ENCODE data around the gene FLII. TPM values are rescaled to one million over a fixed set of nuclear protein-coding genes. Genes with fewer than 3 reads are reported as not detected.

The FLII gene
- total and polyA plus RNA-seq, 2 of the 8 experiments (the other 6 are each of a cell fraction or from before 2014, with no cell fraction given), result 300 to 549 TPM

DNA sequence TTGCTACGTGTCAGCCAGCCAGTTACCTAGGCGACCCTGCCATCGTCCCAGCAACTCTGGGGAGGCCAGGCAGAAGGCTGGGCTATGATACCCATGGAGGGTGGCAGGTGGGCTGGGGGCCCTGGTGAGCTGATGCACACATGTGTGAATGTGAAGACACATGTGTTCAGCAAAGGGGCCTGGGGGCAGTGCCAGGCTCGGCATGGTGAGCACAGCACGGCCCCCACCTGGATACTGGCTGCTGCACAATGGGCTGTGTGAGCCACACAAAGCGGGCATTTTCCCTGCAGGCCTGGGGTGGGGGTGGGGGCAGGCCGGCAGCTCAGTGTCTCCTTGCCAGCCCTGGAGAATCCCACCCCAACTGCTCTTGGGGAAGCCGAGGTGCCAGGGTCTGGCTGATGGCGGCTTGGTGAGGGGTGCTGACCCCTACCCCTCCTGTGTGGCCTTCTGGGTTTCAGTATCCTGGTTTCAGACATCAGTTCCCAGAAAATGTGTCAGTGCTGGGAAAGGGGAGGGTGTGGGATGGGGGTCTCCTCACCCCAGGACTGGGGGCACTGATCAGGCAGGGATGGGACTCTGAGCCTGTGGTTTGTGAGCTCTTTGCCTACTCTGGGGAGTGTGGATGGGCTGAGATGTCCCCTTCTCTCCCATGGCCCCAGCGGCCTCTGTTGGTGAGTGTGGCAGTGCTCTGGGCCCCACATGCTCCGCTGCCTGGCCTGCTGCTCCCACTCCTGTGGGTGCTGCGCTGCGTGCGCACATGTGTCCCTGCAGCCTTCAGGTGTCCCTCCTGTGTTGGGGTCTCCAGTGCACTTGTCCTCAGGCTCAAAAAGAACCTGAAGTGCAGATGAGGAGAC is 28.0 kb downstream of the FLII start (continued):
- TF ChIP-seq, protein P1, sequence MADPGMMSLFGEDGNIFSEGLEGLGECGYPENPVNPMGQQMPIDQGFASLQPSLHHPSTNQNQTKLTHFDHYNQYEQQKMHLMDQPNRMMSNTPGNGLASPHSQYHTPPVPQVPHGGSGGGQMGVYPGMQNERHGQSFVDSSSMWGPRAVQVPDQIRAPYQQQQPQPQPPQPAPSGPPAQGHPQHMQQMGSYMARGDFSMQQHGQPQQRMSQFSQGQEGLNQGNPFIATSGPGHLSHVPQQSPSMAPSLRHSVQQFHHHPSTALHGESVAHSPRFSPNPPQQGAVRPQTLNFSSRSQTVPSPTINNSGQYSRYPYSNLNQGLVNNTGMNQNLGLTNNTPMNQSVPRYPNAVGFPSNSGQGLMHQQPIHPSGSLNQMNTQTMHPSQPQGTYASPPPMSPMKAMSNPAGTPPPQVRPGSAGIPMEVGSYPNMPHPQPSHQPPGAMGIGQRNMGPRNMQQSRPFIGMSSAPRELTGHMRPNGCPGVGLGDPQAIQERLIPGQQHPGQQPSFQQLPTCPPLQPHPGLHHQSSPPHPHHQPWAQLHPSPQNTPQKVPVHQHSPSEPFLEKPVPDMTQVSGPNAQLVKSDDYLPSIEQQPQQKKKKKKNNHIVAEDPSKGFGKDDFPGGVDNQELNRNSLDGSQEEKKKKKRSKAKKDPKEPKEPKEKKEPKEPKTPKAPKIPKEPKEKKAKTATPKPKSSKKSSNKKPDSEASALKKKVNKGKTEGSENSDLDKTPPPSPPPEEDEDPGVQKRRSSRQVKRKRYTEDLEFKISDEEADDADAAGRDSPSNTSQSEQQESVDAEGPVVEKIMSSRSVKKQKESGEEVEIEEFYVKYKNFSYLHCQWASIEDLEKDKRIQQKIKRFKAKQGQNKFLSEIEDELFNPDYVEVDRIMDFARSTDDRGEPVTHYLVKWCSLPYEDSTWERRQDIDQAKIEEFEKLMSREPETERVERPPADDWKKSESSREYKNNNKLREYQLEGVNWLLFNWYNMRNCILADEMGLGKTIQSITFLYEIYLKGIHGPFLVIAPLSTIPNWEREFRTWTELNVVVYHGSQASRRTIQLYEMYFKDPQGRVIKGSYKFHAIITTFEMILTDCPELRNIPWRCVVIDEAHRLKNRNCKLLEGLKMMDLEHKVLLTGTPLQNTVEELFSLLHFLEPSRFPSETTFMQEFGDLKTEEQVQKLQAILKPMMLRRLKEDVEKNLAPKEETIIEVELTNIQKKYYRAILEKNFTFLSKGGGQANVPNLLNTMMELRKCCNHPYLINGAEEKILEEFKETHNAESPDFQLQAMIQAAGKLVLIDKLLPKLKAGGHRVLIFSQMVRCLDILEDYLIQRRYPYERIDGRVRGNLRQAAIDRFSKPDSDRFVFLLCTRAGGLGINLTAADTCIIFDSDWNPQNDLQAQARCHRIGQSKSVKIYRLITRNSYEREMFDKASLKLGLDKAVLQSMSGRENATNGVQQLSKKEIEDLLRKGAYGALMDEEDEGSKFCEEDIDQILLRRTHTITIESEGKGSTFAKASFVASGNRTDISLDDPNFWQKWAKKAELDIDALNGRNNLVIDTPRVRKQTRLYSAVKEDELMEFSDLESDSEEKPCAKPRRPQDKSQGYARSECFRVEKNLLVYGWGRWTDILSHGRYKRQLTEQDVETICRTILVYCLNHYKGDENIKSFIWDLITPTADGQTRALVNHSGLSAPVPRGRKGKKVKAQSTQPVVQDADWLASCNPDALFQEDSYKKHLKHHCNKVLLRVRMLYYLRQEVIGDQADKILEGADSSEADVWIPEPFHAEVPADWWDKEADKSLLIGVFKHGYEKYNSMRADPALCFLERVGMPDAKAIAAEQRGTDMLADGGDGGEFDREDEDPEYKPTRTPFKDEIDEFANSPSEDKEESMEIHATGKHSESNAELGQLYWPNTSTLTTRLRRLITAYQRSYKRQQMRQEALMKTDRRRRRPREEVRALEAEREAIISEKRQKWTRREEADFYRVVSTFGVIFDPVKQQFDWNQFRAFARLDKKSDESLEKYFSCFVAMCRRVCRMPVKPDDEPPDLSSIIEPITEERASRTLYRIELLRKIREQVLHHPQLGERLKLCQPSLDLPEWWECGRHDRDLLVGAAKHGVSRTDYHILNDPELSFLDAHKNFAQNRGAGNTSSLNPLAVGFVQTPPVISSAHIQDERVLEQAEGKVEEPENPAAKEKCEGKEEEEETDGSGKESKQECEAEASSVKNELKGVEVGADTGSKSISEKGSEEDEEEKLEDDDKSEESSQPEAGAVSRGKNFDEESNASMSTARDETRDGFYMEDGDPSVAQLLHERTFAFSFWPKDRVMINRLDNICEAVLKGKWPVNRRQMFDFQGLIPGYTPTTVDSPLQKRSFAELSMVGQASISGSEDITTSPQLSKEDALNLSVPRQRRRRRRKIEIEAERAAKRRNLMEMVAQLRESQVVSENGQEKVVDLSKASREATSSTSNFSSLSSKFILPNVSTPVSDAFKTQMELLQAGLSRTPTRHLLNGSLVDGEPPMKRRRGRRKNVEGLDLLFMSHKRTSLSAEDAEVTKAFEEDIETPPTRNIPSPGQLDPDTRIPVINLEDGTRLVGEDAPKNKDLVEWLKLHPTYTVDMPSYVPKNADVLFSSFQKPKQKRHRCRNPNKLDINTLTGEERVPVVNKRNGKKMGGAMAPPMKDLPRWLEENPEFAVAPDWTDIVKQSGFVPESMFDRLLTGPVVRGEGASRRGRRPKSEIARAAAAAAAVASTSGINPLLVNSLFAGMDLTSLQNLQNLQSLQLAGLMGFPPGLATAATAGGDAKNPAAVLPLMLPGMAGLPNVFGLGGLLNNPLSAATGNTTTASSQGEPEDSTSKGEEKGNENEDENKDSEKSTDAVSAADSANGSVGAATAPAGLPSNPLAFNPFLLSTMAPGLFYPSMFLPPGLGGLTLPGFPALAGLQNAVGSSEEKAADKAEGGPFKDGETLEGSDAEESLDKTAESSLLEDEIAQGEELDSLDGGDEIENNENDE (IDR thresholded peaks at IDR 0.05; ENCODE audit: insufficient replicate concordance, low read length), result no peak
- TF ChIP-seq, protein P2, sequence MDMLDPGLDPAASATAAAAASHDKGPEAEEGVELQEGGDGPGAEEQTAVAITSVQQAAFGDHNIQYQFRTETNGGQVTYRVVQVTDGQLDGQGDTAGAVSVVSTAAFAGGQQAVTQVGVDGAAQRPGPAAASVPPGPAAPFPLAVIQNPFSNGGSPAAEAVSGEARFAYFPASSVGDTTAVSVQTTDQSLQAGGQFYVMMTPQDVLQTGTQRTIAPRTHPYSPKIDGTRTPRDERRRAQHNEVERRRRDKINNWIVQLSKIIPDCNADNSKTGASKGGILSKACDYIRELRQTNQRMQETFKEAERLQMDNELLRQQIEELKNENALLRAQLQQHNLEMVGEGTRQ (IDR thresholded peaks at IDR 0.05; ENCODE audit: low read length), result no peak
- TF ChIP-seq ASH2L (IDR thresholded peaks at IDR 0.05; ENCODE audit: low read length), result no peak
- no peak for TF ChIP-seq BCL11A (IDR thresholded peaks at IDR 0.05; ENCODE audit: low read depth in 2 of 2, low read length in 2 of 2)
- TF ChIP-seq RAD21 (IDR thresholded peaks at IDR 0.05 in 1 of 2, conservative IDR thresholded peaks at IDR 0.05 in 1 of 2; ENCODE audit: low read depth in 2 of 2, low read length in 2 of 2), result no peak
- no peak for TF ChIP-seq TAF7 (optimal IDR thresholded peaks at IDR 0.05; ENCODE audit: borderline replicate concordance, low read depth, low read length)
- no peak for TF ChIP-seq FOSL1 (IDR thresholded peaks at IDR 0.05; ENCODE audit: insufficient read depth, low read depth, low read length)
- no peak for TF ChIP-seq CHD2 (IDR thresholded peaks at IDR 0.05; ENCODE audit: low read length)
